ENCODE results near the gene MAZ.
A peak's percentile ranks its signal among the peaks of the same experiment; 100 is the strongest.
"Not testable (repeated sequence)": the region's sequence is repeated elsewhere in the genome, so short reads cannot be mapped to it uniquely, and the experiment has no call there.

MAZ gene

DNA sequence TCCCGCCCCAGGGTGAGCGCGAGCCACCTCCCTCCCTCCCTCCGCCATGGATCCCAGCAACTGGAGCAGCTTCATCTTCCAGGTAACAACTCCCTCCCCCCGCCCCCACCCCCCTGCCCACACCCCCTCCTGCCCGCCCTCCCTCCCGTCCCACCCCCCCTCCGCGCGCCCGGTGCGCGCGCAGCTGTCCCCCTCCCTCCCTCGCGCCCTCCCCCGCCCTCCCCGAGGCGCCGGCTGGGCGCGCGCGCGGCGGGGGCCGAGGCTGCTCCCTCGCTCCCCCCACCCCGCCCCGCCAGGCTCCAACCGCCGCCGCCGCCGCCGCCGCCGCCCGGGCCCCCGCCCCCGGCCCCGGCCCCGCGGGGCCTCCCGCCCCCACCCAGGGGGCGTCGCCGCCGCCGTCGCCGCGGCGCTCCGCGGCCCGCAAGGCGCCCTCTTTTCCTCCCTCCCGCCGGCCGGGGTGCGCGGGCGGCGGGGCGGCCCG lies at the start of gene MAZ:
Gene MAZ, plus strand, starts transcription at position 431 of the 481 bp plus-strand sequence. CDS start 173 bp downstream, outside the sequence.
- TF ChIP-seq, protein P1, sequence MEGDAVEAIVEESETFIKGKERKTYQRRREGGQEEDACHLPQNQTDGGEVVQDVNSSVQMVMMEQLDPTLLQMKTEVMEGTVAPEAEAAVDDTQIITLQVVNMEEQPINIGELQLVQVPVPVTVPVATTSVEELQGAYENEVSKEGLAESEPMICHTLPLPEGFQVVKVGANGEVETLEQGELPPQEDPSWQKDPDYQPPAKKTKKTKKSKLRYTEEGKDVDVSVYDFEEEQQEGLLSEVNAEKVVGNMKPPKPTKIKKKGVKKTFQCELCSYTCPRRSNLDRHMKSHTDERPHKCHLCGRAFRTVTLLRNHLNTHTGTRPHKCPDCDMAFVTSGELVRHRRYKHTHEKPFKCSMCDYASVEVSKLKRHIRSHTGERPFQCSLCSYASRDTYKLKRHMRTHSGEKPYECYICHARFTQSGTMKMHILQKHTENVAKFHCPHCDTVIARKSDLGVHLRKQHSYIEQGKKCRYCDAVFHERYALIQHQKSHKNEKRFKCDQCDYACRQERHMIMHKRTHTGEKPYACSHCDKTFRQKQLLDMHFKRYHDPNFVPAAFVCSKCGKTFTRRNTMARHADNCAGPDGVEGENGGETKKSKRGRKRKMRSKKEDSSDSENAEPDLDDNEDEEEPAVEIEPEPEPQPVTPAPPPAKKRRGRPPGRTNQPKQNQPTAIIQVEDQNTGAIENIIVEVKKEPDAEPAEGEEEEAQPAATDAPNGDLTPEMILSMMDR (IDR thresholded peaks at IDR 0.05): no peak
- DNase-seq (ENCODE audit: low spot score): no peak
- Histone ChIP-seq H3K27ac (peak within 1 kb of the TSS; percentile 95 to 98), H3K4me3 (peak within 1 kb of the TSS; percentile 80)

DNA sequence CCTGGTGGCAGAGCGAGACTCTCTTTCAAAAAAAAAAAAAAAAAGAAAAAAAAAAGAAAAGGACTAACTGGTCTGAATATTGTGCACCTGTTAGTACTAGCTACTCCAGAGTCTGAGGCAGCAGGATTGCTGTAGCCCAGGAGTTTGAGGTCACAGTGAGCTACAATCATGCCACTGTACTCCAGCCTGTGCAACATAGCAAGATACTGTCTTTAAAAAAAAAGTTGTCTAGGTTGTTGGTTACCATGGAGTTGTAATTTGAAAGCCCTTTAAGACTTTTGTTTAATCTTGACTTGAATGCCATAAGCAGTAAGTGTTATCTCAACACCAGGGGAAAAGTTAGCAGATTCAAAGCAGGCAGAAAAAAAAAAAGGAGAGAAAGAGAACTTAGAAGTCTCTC lies 49.7 kb upstream of the MAZ start:
- TF ChIP-seq, protein P1 (IDR thresholded peaks at IDR 0.05): no peak
- Histone ChIP-seq H3K4me3 (no peak overlapping the region), H3K27ac (no peak overlapping the region)
- no peak for DNase-seq (ENCODE audit: low spot score)

DNA sequence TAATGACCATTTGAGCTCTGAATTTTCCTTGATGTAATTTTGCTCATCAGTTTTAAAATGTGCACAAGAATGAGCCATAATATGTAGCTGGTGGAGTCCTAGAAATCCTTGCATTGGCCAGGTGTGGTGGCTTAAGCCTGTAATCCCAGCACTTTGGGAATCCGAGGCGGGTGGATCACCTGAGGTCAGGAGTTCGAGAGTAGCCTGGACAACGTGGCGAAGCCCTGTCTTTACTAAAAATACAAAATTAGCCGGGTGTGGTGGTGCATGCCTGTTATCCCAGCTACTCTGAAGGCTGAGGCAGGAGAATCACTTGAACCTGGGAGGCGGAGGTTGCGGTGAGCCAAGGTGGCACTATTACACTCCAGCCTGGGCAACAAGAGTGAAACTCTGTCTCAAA lies 49.2 kb upstream of the MAZ start:
- not testable (repeated sequence) for H3K27ac ChIP-seq; DNase-seq (ENCODE audit: low spot score)

DNA sequence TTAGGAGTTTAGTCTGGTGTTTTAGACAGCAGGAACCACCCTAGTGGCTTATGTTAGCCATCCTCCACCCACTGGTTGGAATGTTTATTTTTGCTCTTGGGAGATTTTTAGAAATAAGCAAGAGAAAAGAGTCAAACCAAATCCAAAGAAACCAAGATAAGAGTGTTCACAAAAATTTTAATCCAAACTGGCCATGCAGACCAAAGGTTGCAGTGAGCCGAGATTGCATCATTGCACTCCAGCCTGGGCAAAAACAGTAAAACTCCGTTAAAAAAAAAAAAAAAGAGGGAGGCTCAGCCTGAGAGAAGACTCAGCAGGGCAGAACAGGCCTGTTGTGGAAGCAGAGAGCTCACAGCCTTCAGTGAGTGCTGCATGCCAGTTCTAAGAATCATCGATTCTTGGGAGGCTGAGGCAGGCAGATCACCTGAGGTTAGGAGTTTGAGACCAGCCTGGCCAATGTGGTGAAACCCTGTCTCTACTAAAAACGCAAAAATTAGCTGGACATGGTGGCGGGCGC lies 48.3 kb upstream of the MAZ start:
- no peak for DNase-seq (ENCODE audit: low spot score)
- Histone ChIP-seq H3K4me3 (no peak overlapping the region), H3K27ac (peak overlapping the region in 1 of 2 donors; percentile 74)
- TF ChIP-seq, protein P1 (IDR thresholded peaks at IDR 0.05): no peak

More for the DNA sequence above, 49.2 kb upstream of the MAZ start:
- not testable (repeated sequence) for H3K4me3 ChIP-seq

DNA sequence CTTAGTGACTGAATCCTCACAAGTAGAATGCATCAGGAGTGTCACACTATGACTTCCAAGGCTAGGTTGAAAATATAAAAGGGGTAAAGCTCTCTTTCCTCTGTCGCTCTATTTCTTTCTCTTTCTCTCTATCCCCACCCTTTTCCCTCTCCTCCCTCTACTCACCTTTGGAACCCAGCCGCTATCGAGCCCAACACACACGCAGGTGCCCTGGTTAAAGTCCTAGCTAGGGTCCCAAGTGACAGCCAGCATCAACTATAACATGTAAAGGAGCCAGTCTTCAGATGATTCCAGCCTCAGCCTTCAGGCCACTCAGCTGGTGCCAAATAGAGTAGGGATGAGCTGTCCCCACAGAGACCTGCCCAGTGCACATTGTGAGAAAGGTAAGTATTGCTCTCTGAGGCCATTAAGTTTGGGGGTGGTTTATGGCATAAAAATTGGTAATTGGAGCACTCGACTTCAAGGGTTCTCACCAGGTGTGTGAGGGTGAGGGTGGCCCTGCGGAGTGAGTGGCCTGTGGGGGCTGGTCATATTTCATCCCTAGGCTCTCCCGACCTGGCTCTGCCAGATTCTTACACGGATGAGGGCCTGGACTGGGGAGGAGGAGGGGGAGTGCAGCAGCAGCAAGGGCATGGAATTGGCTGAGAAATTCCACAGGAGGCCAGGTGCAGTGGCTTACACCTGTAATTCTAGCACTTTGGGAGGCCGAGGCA lies 45.6 kb upstream of the MAZ start:
- no peak for DNase-seq (ENCODE audit: low spot score)
- no peak overlapping the region for H3K27ac ChIP-seq
- no peak overlapping the region for H3K4me3 ChIP-seq
- TF ChIP-seq, protein P1 (IDR thresholded peaks at IDR 0.05): no peak

DNA sequence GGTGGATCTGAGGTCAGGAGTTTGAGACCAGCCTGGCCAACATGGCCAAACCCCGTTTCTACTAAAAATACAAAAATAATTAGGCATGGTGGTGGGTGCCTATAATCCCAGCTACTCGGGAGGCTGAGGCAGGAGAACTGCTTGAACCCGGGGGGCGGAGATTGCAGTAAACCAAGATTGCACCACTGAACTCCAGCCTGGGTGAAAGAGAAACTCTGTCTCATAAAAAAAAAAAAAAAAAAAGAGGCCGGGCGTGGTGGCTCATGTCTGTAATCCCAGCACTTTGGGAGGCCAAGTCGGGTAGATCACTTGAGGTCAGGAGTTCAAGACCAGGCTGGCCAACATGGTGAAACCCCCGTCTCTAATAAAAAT lies 45.1 kb upstream of the MAZ start:
- not testable (repeated sequence) for DNase-seq (ENCODE audit: low spot score); H3K4me3 ChIP-seq; H3K27ac ChIP-seq

DNA sequence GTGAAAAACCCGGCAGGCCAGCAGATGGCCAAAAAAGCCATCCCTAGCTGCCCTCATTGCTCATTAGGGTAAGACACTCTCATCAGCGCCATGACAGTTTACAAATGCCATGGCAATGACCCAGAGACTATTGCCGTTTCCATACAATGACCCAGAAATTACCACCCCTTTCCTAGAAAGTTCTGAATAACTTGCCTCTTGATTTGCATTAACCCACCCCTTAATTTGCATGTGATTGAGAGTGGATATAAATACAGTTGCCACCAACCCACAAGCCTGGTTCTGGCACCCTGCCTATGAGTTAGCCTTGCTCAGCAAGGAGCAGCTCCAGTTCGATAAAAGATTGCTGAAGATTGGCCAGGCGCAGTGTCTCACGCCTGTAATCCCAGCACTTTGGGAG lies 44.4 kb upstream of the MAZ start:
- DNase-seq (ENCODE audit: low spot score): no peak
- TF ChIP-seq, protein P1 (IDR thresholded peaks at IDR 0.05): no peak
- Histone ChIP-seq H3K27ac (no peak overlapping the region), H3K4me3 (no peak overlapping the region)

DNA sequence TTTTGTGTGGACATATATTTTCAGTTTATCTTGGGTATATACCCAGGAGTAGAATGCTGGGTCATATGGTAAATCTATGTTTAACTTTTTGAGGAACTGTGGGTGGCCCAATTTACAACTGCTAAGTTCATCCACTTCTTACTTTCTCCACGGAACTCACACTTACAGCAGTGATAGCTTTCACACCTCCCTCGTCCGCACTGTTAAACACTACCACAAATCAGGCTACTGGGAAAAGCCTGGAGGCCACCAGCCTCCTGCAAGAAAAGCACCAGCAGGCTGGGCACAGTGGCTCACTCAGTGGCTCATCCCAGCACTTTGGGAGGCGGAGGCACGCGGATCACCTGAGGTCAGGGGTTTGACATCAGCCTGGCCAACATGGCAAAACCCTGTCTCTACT lies 43.0 kb upstream of the MAZ start:
- DNase-seq (ENCODE audit: low spot score): no peak
- TF ChIP-seq, protein P1 (IDR thresholded peaks at IDR 0.05): no peak

More for the DNA sequence above, 43.0 kb upstream of the MAZ start:
- Histone ChIP-seq H3K27ac (no peak overlapping the region), H3K4me3 (no peak overlapping the region)
